Tibial nerve (tissue), 3 donors: ENCODE results near the gene STIMATE.

Experiments used
- POLR2A ChIP-seq, 2 donors: fragments of 450-650 bp; IDR thresholded peaks; one replicate each; pipeline ENCODE4 v1.6.1; 2017; ENCODE audit warnings: antibody characterized with exemption in 2 of 2, mild to moderate bottlenecking in 2 of 2, moderate library complexity in 2 of 2
- TF ChIP-seq, protein P1 (sequence below), 5 experiments: fragments of 200-600 bp in 3 of 5; fragments of 450-650 bp in 2 of 5; sonication (generic) in 3 of 5; IDR thresholded peaks; one replicate each; pipeline ENCODE4 v1.5.1; 2016 to 2019; ENCODE audit warnings: antibody characterized with exemption in 5 of 5, mild to moderate bottlenecking in 3 of 5, moderate library complexity in 2 of 5

DNA sequence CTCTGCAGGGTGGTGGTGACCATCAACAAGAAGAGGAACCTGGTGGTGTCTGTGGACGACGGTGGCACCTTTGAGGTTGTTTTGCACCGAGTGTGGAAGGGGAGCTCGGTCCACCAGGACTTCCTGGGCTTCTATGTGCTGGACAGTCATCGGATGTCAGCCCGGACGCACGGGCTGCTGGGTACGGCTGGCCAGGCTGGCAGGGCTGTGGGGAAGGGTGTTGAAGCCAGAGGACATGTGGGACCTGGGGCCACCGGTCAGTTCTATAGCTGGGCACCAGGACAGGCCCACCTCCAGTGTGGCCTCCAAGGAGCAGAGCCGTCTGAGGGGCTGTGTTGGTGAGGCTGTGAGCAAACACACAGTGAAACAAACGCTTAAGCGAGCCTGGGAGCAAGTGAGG lies 106.6 kb downstream of the STIMATE start:
- TF ChIP-seq POLR2A (IDR thresholded peaks at IDR 0.05): no peak
- TF ChIP-seq, protein P1, sequence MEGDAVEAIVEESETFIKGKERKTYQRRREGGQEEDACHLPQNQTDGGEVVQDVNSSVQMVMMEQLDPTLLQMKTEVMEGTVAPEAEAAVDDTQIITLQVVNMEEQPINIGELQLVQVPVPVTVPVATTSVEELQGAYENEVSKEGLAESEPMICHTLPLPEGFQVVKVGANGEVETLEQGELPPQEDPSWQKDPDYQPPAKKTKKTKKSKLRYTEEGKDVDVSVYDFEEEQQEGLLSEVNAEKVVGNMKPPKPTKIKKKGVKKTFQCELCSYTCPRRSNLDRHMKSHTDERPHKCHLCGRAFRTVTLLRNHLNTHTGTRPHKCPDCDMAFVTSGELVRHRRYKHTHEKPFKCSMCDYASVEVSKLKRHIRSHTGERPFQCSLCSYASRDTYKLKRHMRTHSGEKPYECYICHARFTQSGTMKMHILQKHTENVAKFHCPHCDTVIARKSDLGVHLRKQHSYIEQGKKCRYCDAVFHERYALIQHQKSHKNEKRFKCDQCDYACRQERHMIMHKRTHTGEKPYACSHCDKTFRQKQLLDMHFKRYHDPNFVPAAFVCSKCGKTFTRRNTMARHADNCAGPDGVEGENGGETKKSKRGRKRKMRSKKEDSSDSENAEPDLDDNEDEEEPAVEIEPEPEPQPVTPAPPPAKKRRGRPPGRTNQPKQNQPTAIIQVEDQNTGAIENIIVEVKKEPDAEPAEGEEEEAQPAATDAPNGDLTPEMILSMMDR (IDR thresholded peaks at IDR 0.05): no peak
